HCT116 (cell line): Measurements from ENCODE around the gene KRT74.

Experiments
- EZH2 ChIP-seq: fragments of 200-600 bp; sonication (generic); IDR thresholded peaks from 2 replicates; pipeline ENCODE4 v1.6.1; 2017; ENCODE audit warnings: antibody characterized with exemption, mixed run types
- POLR2AphosphoS5 ChIP-seq: IDR thresholded peaks from 2 replicates; pipeline ENCODE4 v1.6.1; 2011; ENCODE audit warnings: mild to moderate bottlenecking, low read depth, low read length, moderate library complexity
- YY1 ChIP-seq: IDR thresholded peaks from 2 replicates; pipeline ENCODE4 v1.6.1; 2011; ENCODE audit warnings: low read length, low read depth, moderate library complexity, mild to moderate bottlenecking; ENCODE audit not compliant: insufficient replicate concordance; ENCODE audit errors: extremely low read depth
- TF ChIP-seq, protein P1 (sequence below), 3 experiments: fragments of 200-600 bp in 1 of 3; sonication (generic) in 1 of 3; IDR thresholded peaks in 2 of 3; conservative IDR thresholded peaks in 1 of 3; 2 replicates each; pipeline ENCODE4 v1.5.1; 2012 to 2017; ENCODE audit warnings: low read depth in 2 of 3, low read length in 2 of 3, antibody characterized with exemption in 1 of 3, borderline replicate concordance in 1 of 3, control low read depth in 1 of 3, mild to moderate bottlenecking in 1 of 3, mixed read lengths in 1 of 3, mixed run types in 1 of 3, moderate library complexity in 1 of 3; ENCODE audit not compliant: insufficient read depth in 1 of 3
- TF ChIP-seq, protein P2 (sequence below): IDR thresholded peaks from 2 replicates; pipeline ENCODE4 v1.6.1; 2012

DNA sequence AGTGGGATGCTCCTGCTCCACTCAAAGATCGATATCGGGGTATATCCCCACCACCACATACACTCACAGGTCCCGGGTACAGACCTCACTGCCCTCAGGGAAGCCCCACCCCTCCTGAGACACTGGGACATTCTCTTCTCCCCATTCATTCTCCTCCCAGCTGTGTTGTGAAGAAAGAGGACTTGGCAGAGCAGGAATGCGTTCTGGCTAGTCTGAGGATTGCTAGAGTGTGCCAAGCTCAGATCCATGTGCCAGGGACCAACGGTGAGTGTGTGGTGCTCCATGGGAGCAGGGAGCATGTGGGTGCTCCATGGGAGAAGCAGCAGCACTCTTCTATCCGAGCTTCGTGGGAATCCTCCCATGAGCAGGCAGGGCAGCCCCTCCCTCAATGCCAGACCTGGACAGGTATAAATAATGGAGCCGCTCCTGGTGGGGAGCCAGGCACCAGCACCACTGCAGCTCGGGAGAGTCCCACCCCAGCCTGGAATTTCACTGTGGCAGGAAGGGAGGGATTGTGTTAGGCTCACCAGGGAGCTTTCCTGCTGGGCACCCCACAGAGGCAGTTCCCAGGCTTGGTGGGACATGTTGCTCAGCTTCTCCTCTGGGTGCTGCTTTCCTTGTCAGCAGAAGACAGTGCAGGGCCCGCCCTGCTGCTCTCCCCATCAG is 51.2 kb downstream of the KRT74 start:
- TF ChIP-seq EZH2 (no peak), YY1 (no peak), POLR2AphosphoS5 (no peak)
- TF ChIP-seq, protein P1, sequence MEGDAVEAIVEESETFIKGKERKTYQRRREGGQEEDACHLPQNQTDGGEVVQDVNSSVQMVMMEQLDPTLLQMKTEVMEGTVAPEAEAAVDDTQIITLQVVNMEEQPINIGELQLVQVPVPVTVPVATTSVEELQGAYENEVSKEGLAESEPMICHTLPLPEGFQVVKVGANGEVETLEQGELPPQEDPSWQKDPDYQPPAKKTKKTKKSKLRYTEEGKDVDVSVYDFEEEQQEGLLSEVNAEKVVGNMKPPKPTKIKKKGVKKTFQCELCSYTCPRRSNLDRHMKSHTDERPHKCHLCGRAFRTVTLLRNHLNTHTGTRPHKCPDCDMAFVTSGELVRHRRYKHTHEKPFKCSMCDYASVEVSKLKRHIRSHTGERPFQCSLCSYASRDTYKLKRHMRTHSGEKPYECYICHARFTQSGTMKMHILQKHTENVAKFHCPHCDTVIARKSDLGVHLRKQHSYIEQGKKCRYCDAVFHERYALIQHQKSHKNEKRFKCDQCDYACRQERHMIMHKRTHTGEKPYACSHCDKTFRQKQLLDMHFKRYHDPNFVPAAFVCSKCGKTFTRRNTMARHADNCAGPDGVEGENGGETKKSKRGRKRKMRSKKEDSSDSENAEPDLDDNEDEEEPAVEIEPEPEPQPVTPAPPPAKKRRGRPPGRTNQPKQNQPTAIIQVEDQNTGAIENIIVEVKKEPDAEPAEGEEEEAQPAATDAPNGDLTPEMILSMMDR (IDR thresholded peaks at IDR 0.05 in 2 of 3, conservative IDR thresholded peaks at IDR 0.05 in 1 of 3; ENCODE audit: borderline replicate concordance in 1 of 3, insufficient read depth in 1 of 3, low read depth in 2 of 3, low read length in 2 of 3): no peak
- TF ChIP-seq, protein P2, sequence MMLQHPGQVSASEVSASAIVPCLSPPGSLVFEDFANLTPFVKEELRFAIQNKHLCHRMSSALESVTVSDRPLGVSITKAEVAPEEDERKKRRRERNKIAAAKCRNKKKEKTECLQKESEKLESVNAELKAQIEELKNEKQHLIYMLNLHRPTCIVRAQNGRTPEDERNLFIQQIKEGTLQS: no peak
